Progenitor cell of endocrine pancreas (in vitro differentiated cells): ENCODE results near the gene TRAPPC1. TPM values are rescaled to one million over a fixed set of nuclear protein-coding genes. Genes with fewer than 3 reads are reported as not detected.
"Not testable (repeated sequence)": the region's sequence is repeated elsewhere in the genome, so short reads cannot be mapped to it uniquely, and the experiment has no call there.

Source experiments
- DNase-seq: peaks from one replicate; pipeline ENCODE4 v3.0.0; 2021; ENCODE audit warnings: low spot score; ENCODE audit not compliant: unreplicated experiment
- H3K27ac Mint-ChIP-seq: 2 replicates; pipeline ENCODE4 v1.8.0; 2021; ENCODE audit warnings: mild to moderate bottlenecking, moderate library complexity, mixed read lengths
- H3K27me3 Mint-ChIP-seq: 2 replicates; pipeline ENCODE4 v1.8.0; 2021; ENCODE audit warnings: mixed read lengths
- H3K36me3 Mint-ChIP-seq: 2 replicates; pipeline ENCODE4 v1.8.0; 2022; ENCODE audit warnings: mixed read lengths; ENCODE audit not compliant: insufficient read depth
- H3K4me1 Mint-ChIP-seq: 2 replicates; pipeline ENCODE4 v1.8.0; 2021; ENCODE audit warnings: low read depth, mixed read lengths
- H3K4me3 Mint-ChIP-seq: 2 replicates; pipeline ENCODE4 v1.8.0; 2021; ENCODE audit warnings: low read depth, mild to moderate bottlenecking, moderate library complexity, mixed read lengths
- H3K9me3 Mint-ChIP-seq: 2 replicates; pipeline ENCODE4 v1.8.0; 2021; ENCODE audit warnings: low read depth, mixed read lengths
- CTCF ChIP-seq: fragments of 200-600 bp; sonication (generic); IDR thresholded peaks from one replicate; pipeline ENCODE4 v1.5.0; 2021; ENCODE audit warnings: antibody characterized with exemption, mild to moderate bottlenecking; ENCODE audit not compliant: unreplicated experiment
- total RNA-seq: library from RNA; stranded (reverse); gene quantifications from 2 replicates; pipeline ENCODE4 v1.2.1, GENCODE V29; 2021

The TRAPPC1 gene
- total RNA-seq, 1 donor from 2014 or later = 141 TPM

GRCh38 chr17:7956228-7956965, 24.7 kb upstream of the TRAPPC1 start:
- TF ChIP-seq CTCF = no peak
- no peak overlapping the region for H3K27ac Mint-ChIP-seq
- no peak overlapping the region for H3K4me3 Mint-ChIP-seq
- peaks cover 11% of the 10 kb centered on the region for H3K27me3 Mint-ChIP-seq
- DNase-seq = no peak
- no peaks in the 10 kb centered on the region for H3K9me3 Mint-ChIP-seq
- no peaks in the 10 kb centered on the region for H3K4me1 Mint-ChIP-seq
- H3K36me3 Mint-ChIP-seq = peaks cover 2% of the 10 kb centered on the region

GRCh38 chr17:7955414-7956227, 23.9 kb upstream of the TRAPPC1 start:
- Mint-ChIP-seq H3K36me3 (peaks cover 4% of the 10 kb centered on the region), H3K9me3 (no peaks in the 10 kb centered on the region), H3K27me3 (peaks cover 9% of the 10 kb centered on the region), H3K4me1 (no peaks in the 10 kb centered on the region), H3K4me3 (no peak overlapping the region), H3K27ac (no peak overlapping the region)
- no peak for TF ChIP-seq CTCF
- no peak for DNase-seq

GRCh38 chr17:7953266-7953665, 21.5 kb upstream of the TRAPPC1 start:
- H3K27ac Mint-ChIP-seq, H3K4me1 Mint-ChIP-seq, DNase-seq, H3K4me3 Mint-ChIP-seq, H3K27me3 Mint-ChIP-seq, H3K9me3 Mint-ChIP-seq: not testable (repeated sequence)
- H3K36me3 Mint-ChIP-seq = peaks cover 19% of the 10 kb centered on the region

- no peak overlapping the region for H3K27ac Mint-ChIP-seq
- TF ChIP-seq CTCF = no peak
- no peaks in the 10 kb centered on the region for H3K4me1 Mint-ChIP-seq
- H3K36me3 Mint-ChIP-seq = peaks cover 26% of the 10 kb centered on the region
- no peaks in the 10 kb centered on the region for H3K27me3 Mint-ChIP-seq
- no peak for DNase-seq
- H3K9me3 Mint-ChIP-seq = no peaks in the 10 kb centered on the region
- H3K4me3 Mint-ChIP-seq = no peak overlapping the region
Measured at GRCh38 chr17:7951143-7951792, 19.5 kb upstream of the TRAPPC1 start.

- TF ChIP-seq CTCF = no peak
- Mint-ChIP-seq H3K36me3 (peaks cover 27% of the 10 kb centered on the region), H3K4me1 (no peaks in the 10 kb centered on the region), H3K9me3 (no peaks in the 10 kb centered on the region), H3K27ac (no peak overlapping the region), H3K27me3 (no peaks in the 10 kb centered on the region), H3K4me3 (no peak overlapping the region)
- no peak for DNase-seq
Measured at GRCh38 chr17:7950578-7950977, 18.8 kb upstream of the TRAPPC1 start.
